Fibroblast of the aortic adventitia (primary cell): ENCODE data around the gene DCDC2C. TPM values are rescaled to one million over a fixed set of nuclear protein-coding genes. Genes with fewer than 3 reads are reported as not detected.
"Not testable (repeated sequence)": the region's sequence is repeated elsewhere in the genome, so short reads cannot be mapped to it uniquely, and the experiment has no call there.

Experiments used
- DNase-seq: peaks from one replicate; pipeline ENCODE4 v3.0.0-alpha.2; 2010; ENCODE audit warnings: low read depth
- H3K4me3 ChIP-seq: 2 replicates; pipeline ENCODE4 v1.5.1; 2011; ENCODE audit warnings: low read depth, mild to moderate bottlenecking, control low read depth, low read length, moderate library complexity
- total RNA-seq: library from RNA; depleted of rRNA; stranded (reverse); fragments of >200 nt; gene quantifications from 2 replicates; pipeline ENCODE4 v1.2.3, GENCODE V29; 2012; ENCODE audit warnings: low replicate concordance
- TF ChIP-seq, protein P1 (sequence below): IDR thresholded peaks from 2 replicates; pipeline ENCODE4 v1.5.1; 2011; ENCODE audit warnings: mild to moderate bottlenecking, low read length, control low read depth, inconsistent platforms; ENCODE audit not compliant: insufficient read depth

DCDC2C gene
- total RNA-seq, 1 donor = not detected

GRCh38 chr2:3657881-3658280, 45.5 kb upstream of the DCDC2C start, which contains the start of gene ALLC:
Gene ALLC (plus strand): TSS chr2:3658200. CDS start chr2:3671158, 12,958 bp downstream.
- DNase-seq = no peak
- TF ChIP-seq, protein P1, sequence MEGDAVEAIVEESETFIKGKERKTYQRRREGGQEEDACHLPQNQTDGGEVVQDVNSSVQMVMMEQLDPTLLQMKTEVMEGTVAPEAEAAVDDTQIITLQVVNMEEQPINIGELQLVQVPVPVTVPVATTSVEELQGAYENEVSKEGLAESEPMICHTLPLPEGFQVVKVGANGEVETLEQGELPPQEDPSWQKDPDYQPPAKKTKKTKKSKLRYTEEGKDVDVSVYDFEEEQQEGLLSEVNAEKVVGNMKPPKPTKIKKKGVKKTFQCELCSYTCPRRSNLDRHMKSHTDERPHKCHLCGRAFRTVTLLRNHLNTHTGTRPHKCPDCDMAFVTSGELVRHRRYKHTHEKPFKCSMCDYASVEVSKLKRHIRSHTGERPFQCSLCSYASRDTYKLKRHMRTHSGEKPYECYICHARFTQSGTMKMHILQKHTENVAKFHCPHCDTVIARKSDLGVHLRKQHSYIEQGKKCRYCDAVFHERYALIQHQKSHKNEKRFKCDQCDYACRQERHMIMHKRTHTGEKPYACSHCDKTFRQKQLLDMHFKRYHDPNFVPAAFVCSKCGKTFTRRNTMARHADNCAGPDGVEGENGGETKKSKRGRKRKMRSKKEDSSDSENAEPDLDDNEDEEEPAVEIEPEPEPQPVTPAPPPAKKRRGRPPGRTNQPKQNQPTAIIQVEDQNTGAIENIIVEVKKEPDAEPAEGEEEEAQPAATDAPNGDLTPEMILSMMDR = no peak
- H3K4me3 ChIP-seq = no peak within 1 kb of the TSS

GRCh38 chr2:3659447-3660432, 43.6 kb upstream of the DCDC2C start:
- H3K4me3 ChIP-seq = no peak overlapping the region
- no peak for DNase-seq
- TF ChIP-seq, protein P1 = no peak

- DNase-seq, H3K4me3 ChIP-seq: not testable (repeated sequence)
Observed at GRCh38 chr2:3660640-3661039, 42.7 kb upstream of the DCDC2C start.

DNA sequence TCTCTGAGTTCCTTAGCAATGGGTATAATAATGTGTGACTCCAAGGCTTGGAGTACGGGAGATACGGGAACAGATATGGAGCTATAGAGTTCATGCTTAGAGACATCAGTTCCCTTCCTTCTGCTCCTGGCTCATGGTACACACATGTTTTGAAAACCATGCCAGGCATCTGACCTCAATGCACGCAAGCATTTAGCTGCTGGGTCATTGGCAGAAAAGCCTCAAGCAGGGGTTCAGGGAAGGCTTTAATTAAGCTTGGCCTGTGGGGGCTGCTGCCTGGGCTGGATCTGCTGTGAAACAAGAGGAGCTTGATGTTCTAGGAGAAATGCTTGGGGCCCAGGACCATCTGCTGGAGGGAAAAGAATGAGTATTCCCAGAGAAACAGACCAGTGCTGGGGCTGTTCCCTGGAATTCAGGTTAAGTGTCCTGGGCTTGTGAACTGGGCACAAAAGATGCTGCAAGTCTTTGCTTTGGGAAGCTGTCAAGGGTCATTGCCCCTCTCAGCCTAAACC, 42.2 kb upstream of the DCDC2C start:
- TF ChIP-seq, protein P1 = no peak
- no peak overlapping the region for H3K4me3 ChIP-seq
- no peak for DNase-seq

- TF ChIP-seq, protein P1 = no peak
- no peak for DNase-seq
- no peak overlapping the region for H3K4me3 ChIP-seq
Observed at GRCh38 chr2:3662239-3662638, 41.1 kb upstream of the DCDC2C start.

- TF ChIP-seq, protein P1 = no peak
Observed at GRCh38 chr2:3664118-3664517, 39.3 kb upstream of the DCDC2C start.

GRCh38 chr2:3664925-3665324, 38.5 kb upstream of the DCDC2C start:
- H3K4me3 ChIP-seq = no peak overlapping the region
- DNase-seq = no peak
- TF ChIP-seq, protein P1 = no peak

More at GRCh38 chr2:3664118-3664517, 39.3 kb upstream of the DCDC2C start:
- no peak overlapping the region for H3K4me3 ChIP-seq
- no peak for DNase-seq
